CD14-positive monocyte (primary cell): ENCODE results near the gene KLC1. TPM values are rescaled to one million over a fixed set of nuclear protein-coding genes. Genes with fewer than 3 reads are reported as not detected.
A peak's percentile ranks its signal among the peaks of the same experiment; 100 is the strongest.

Experiments
- DNase-seq, 3 donors: peaks; one replicate each; pipeline ENCODE4 v3.0.0-alpha.2; 2011 to 2022
- H2AFZ ChIP-seq: 2 replicates; pipeline ENCODE4 v1.6.0; 2012; ENCODE audit warnings: mild to moderate bottlenecking, low read depth, low read length, inconsistent platforms; ENCODE audit not compliant: insufficient read depth, poor library complexity, severe bottlenecking
- H3K27ac ChIP-seq, 2 donors: 1 replicate in 1 of 2; 2 replicates in 1 of 2; pipeline ENCODE4 v1.5.1; 2012 to 2013; ENCODE audit warnings: low read length in 2 of 2, control low read depth in 1 of 2, inconsistent platforms in 1 of 2, low read depth in 1 of 2, mild to moderate bottlenecking in 1 of 2
- H3K27me3 ChIP-seq, 2 donors: one replicate each; pipeline versions ENCODE4 v1.6.0 to v1.6.1; 2011 to 2013; ENCODE audit warnings: low read length in 2 of 2; ENCODE audit not compliant: control insufficient read depth in 2 of 2, insufficient read depth in 2 of 2
- H3K36me3 ChIP-seq, 2 donors: replicated peaks in 1 of 2; 1 replicate in 1 of 2; 2 replicates in 1 of 2; pipeline versions ENCODE4 v1.5.1 to v1.6.1; 2012 to 2013; ENCODE audit warnings: low read length in 2 of 2, control low read depth in 1 of 2, inconsistent platforms in 1 of 2, mild to moderate bottlenecking in 1 of 2; ENCODE audit not compliant: insufficient read depth in 2 of 2, control insufficient read depth in 1 of 2
- H3K4me1 ChIP-seq, 2 donors: 1 replicate in 1 of 2; 2 replicates in 1 of 2; pipeline versions ENCODE4 v1.5.1 to v1.6.1; 2012 to 2013; ENCODE audit warnings: low read length in 2 of 2, control low read depth in 1 of 2, inconsistent platforms in 1 of 2, mild to moderate bottlenecking in 1 of 2, moderate library complexity in 1 of 2; ENCODE audit not compliant: insufficient read depth in 2 of 2, control insufficient read depth in 1 of 2
- H3K4me2 ChIP-seq: replicated peaks from 2 replicates; pipeline ENCODE3; 2012; ENCODE audit warnings: low read length, moderate library complexity, mild to moderate bottlenecking; ENCODE audit not compliant: poor library complexity, severe bottlenecking; ENCODE audit errors: extremely low read depth
- H3K4me3 ChIP-seq, 3 experiments: fragments of 200-600 bp in 1 of 3; sonication (generic) in 1 of 3; replicated peaks in 1 of 3; 1 replicate in 2 of 3; 2 replicates in 1 of 3; pipeline ENCODE4 v1.5.1; 2011 to 2013; ENCODE audit warnings: low read length in 3 of 3, mild to moderate bottlenecking in 3 of 3, control low read depth in 2 of 3, low read depth in 2 of 3, inconsistent platforms in 1 of 3, moderate library complexity in 1 of 3
- H3K79me2 ChIP-seq: 2 replicates; pipeline ENCODE4 v1.6.0; 2012; ENCODE audit warnings: mild to moderate bottlenecking, control low read depth, inconsistent platforms, low read length, moderate library complexity; ENCODE audit not compliant: insufficient read depth
- H3K9ac ChIP-seq: 2 replicates; pipeline ENCODE4 v1.6.0; 2017; ENCODE audit warnings: low read length, mild to moderate bottlenecking; ENCODE audit not compliant: insufficient read depth, poor library complexity, severe bottlenecking
- H3K9me3 ChIP-seq, 2 donors: replicated peaks in 1 of 2; 1 replicate in 1 of 2; 2 replicates in 1 of 2; pipeline versions ENCODE4 v1.5.1 to v1.6.1; 2012 to 2013; ENCODE audit warnings: low read length in 2 of 2, control low read depth in 1 of 2; ENCODE audit not compliant: control insufficient read depth in 1 of 2, insufficient read depth in 1 of 2
- H4K20me1 ChIP-seq: 2 replicates; pipeline ENCODE4 v1.6.0; 2012; ENCODE audit warnings: mild to moderate bottlenecking, low read length, control low read depth, moderate library complexity; ENCODE audit not compliant: insufficient read depth
- H3K27ac Mint-ChIP-seq, 7 donors: one replicate each; pipeline ENCODE4 v1.8.0; 2020; ENCODE audit warnings: mild to moderate bottlenecking in 7 of 7, mixed read lengths in 7 of 7, moderate library complexity in 6 of 7, inconsistent platforms in 2 of 7
- H3K27me3 Mint-ChIP-seq, 3 donors: one replicate each; pipeline ENCODE4 v1.8.0; 2021 to 2022; ENCODE audit warnings: low read depth in 3 of 3, mild to moderate bottlenecking in 3 of 3, mixed read lengths in 3 of 3, moderate library complexity in 3 of 3, inconsistent platforms in 1 of 3
- H3K36me3 Mint-ChIP-seq, 2 donors: one replicate each; pipeline ENCODE4 v1.8.0; 2020; ENCODE audit warnings: mixed read lengths in 2 of 2, inconsistent platforms in 1 of 2, mild to moderate bottlenecking in 1 of 2
- H3K4me1 Mint-ChIP-seq: one replicate; pipeline ENCODE4 v1.8.0; 2020; ENCODE audit warnings: mild to moderate bottlenecking, mixed read lengths
- H3K4me3 Mint-ChIP-seq, 2 donors: one replicate each; pipeline ENCODE4 v1.8.0; 2020; ENCODE audit warnings: mild to moderate bottlenecking in 2 of 2, mixed read lengths in 2 of 2, moderate library complexity in 1 of 2
- H3K9me3 Mint-ChIP-seq, 7 donors: one replicate each; pipeline ENCODE4 v1.8.0; 2020 to 2022; ENCODE audit warnings: mixed read lengths in 7 of 7, mild to moderate bottlenecking in 6 of 7, moderate library complexity in 6 of 7, inconsistent platforms in 2 of 7
- WGBS: methylation state at CpG from one replicate; pipeline ENCODE4 v1.1.5; 2013; ENCODE audit warnings: missing lambda C conversion rate; ENCODE audit not compliant: insufficient coverage; 5-methylcytosine and 5-hydroxymethylcytosine counted together
- intact Hi-C, 2 donors: fragments of 100-400 bp; cut with micrococcal nuclease; formaldehyde crosslinking; loops; one replicate each; pipeline versions ENCODE4 v1.15.0 to v1.15.1; 2023
- polyA plus RNA-seq, 3 donors: library from polyadenylated mRNA; depleted of rRNA in 1 of 3; unstranded in 2 of 3; stranded (reverse) in 1 of 3; fragments of 300-500 nt in 2 of 3; fragments of >200 nt in 1 of 3; fragmentation: Illumina TruSeq in 2 of 3; gene quantifications; 1 replicate in 2 of 3; 2 replicates in 1 of 3; pipeline ENCODE4 v1.2.3, GENCODE V29; 2012 to 2021
- TF ChIP-seq, protein P1 (sequence below): fragments of 200-600 bp; IDR thresholded peaks from one replicate; pipeline ENCODE4 v1.8.0; 2022; ENCODE audit warnings: antibody characterized with exemption, mild to moderate bottlenecking

The KLC1 gene
- polyA plus RNA-seq, 3 donors = 41.5 to 108 (median 46.6) TPM

DNA sequence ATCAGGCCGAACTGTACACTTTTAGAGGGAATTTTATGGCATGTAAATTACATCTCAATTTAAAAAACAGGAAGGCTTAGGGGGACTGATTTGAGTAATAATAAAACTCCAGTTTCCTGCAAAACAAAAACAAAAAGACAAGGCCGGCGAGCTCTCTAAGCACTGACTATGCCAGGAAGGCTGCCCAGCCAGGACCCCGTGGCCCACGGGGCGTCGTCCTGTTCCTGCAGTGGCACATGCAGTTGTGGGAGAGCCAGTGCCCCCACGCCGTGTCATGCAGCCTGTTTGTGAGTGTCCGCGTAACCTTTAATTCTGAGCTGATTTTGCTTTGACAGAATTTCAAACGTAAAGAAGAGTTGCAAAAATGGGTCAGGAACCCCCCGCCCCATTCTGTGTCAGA is 75.7 kb downstream of the KLC1 start:
- Histone ChIP-seq H3K36me3 (peaks cover 39 to 74% of the 10 kb centered on the region in 2 donors), H3K9ac (no peak overlapping the region), H3K27me3 (no peaks in the 10 kb centered on the region), H2AFZ (no peak overlapping the region), H3K4me1 (peaks cover 5 to 9% of the 10 kb centered on the region in 2 donors), H3K4me3 (no peak overlapping the region), H4K20me1 (peaks cover 20% of the 10 kb centered on the region), H3K4me2 (no peak overlapping the region), H3K27ac (no peak overlapping the region), H3K79me2 (no peaks in the 10 kb centered on the region), H3K9me3 (no peaks in the 10 kb centered on the region)
- Mint-ChIP-seq H3K27ac (peak overlapping the region in 2 of 7 donors; percentile 50 to 68), H3K36me3 (peaks cover 33 to 64% of the 10 kb centered on the region in 2 donors), H3K27me3 (peaks cover 0 to 4% (median 1%) of the 10 kb centered on the region in 3 donors), H3K4me3 (no peak overlapping the region), H3K9me3 (no peaks in the 10 kb centered on the region), H3K4me1 (peaks cover 30% of the 10 kb centered on the region)
- WGBS = 47% methylated on average over 12 of the region's 13 CpGs
- TF ChIP-seq, protein P1, sequence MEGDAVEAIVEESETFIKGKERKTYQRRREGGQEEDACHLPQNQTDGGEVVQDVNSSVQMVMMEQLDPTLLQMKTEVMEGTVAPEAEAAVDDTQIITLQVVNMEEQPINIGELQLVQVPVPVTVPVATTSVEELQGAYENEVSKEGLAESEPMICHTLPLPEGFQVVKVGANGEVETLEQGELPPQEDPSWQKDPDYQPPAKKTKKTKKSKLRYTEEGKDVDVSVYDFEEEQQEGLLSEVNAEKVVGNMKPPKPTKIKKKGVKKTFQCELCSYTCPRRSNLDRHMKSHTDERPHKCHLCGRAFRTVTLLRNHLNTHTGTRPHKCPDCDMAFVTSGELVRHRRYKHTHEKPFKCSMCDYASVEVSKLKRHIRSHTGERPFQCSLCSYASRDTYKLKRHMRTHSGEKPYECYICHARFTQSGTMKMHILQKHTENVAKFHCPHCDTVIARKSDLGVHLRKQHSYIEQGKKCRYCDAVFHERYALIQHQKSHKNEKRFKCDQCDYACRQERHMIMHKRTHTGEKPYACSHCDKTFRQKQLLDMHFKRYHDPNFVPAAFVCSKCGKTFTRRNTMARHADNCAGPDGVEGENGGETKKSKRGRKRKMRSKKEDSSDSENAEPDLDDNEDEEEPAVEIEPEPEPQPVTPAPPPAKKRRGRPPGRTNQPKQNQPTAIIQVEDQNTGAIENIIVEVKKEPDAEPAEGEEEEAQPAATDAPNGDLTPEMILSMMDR = no peak
- DNase-seq = no peak
- intact Hi-C loops = no loop called here

DNA sequence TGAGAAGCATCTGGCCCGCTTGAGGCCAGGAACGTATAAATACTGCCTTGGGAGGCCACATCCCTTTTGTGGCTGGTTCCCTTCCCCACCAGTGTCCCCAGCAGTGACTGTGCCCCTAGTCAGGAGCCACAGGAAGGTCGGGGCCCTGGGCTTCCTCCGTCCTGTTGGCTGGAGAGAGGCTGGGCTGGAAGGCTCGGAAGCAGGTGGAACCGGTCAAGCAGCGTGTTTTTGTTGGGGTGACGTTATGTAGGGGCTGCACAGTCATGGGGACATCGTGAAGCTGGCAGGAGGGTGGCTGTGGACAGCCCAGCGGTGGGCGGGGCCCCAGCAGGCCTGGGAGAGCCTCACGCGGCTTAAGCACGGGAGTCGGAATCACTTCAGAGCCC is 76.1 kb downstream of the KLC1 start:
- no peaks in the 10 kb centered on the region for H3K79me2 ChIP-seq
- Mint-ChIP-seq H3K36me3 (peaks cover 31 to 62% of the 10 kb centered on the region in 2 donors), H3K4me3 (no peak overlapping the region), H3K27me3 (peaks cover 0 to 4% (median 1%) of the 10 kb centered on the region in 3 donors), H3K4me1 (peaks cover 30% of the 10 kb centered on the region), H3K9me3 (no peaks in the 10 kb centered on the region), H3K27ac (peak overlapping the region in 1 of 7 donors; percentile 50)
- H3K27me3 ChIP-seq = no peaks in the 10 kb centered on the region
- H3K27ac ChIP-seq = no peak overlapping the region
- no peak overlapping the region for H2AFZ ChIP-seq
- H3K36me3 ChIP-seq = peaks cover 35 to 70% of the 10 kb centered on the region in 2 donors
- no peak overlapping the region for H3K4me2 ChIP-seq
- H3K9ac ChIP-seq = no peak overlapping the region
- intact Hi-C loops = no loop called here
- peaks cover 5 to 9% of the 10 kb centered on the region in 2 donors for H3K4me1 ChIP-seq
- peaks cover 16% of the 10 kb centered on the region for H4K20me1 ChIP-seq
- H3K9me3 ChIP-seq = no peaks in the 10 kb centered on the region
- TF ChIP-seq, protein P1 = no peak
- peak in 1 of 3 donors; percentile 19 for DNase-seq
- 24% methylated on average over 14 of the region's 15 CpGs for WGBS
- no peak overlapping the region for H3K4me3 ChIP-seq
